ENCODE data around the gene LENG8. TPM values are rescaled to one million over a fixed set of nuclear protein-coding genes. Genes with fewer than 3 reads are reported as not detected.
A peak's percentile ranks its signal among the peaks of the same experiment; 100 is the strongest.

The LENG8 gene
- total RNA-seq, 2 donors from 2014 or later = 282 to 305 TPM

DNA sequence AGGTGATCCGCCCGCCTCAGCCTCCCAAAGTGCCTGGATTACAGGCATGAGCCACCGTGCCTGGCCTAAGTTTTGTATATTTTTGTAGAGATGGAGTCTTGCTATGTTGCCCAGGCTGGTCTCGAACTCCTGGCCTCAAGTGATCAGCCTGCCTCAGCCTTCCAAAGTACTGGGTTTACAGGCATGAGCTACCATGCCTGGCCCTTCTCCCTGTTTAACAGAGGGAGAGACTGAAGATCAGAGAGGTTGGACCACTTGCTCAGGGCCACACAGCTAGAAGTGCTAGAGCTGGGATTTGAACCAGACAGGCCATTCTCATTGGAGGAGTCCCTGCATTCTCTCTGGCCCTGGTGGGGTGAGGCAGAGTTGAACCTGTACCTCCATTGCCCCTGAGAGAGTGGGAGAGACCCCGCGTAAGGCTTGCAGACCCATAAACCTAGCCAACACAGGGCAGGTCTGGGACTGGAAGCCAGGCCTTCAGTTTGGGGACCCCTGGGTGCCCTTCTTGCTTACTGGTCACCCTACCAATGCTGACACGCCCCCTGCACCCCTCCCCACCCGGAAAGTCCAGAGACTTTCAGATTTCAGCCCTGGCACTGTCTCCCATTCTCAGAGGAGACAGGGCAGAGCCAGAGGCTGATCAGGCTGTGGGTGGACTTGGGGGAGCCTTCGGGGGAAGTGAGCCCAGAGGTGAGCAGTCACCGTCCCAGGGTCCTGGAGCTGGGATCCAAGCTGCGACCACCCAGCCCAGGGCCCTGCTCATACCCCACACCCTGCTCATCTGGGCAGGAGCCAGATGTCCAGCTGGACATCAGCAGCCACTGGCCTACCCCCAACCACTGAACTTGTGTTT, 20.4 kb upstream of the LENG8 start:
- no peak overlapping the region for H3K27ac ChIP-seq
- TF ChIP-seq, protein P1, sequence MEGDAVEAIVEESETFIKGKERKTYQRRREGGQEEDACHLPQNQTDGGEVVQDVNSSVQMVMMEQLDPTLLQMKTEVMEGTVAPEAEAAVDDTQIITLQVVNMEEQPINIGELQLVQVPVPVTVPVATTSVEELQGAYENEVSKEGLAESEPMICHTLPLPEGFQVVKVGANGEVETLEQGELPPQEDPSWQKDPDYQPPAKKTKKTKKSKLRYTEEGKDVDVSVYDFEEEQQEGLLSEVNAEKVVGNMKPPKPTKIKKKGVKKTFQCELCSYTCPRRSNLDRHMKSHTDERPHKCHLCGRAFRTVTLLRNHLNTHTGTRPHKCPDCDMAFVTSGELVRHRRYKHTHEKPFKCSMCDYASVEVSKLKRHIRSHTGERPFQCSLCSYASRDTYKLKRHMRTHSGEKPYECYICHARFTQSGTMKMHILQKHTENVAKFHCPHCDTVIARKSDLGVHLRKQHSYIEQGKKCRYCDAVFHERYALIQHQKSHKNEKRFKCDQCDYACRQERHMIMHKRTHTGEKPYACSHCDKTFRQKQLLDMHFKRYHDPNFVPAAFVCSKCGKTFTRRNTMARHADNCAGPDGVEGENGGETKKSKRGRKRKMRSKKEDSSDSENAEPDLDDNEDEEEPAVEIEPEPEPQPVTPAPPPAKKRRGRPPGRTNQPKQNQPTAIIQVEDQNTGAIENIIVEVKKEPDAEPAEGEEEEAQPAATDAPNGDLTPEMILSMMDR (IDR thresholded peaks at IDR 0.05) = no peak
- peaks cover 0 to 7% of the 10 kb centered on the region in 2 donors for H3K4me1 ChIP-seq (ENCODE audit: control insufficient read depth in 1 of 2, low read depth in 2 of 2)
- DNase-seq (ENCODE audit: low spot score) (no peak), ATAC-seq (ENCODE audit: insufficient number of reproducible peaks, low FRiP score, low read depth) (no peak)
- no peaks in the 10 kb centered on the region for H3K9me3 ChIP-seq
- H3K4me3 ChIP-seq = no peak overlapping the region
- no peaks in the 10 kb centered on the region for H3K36me3 ChIP-seq
- H3K27me3 ChIP-seq (replicated peaks; ENCODE audit: insufficient read depth) = peaks cover 5% of the 10 kb centered on the region

DNA sequence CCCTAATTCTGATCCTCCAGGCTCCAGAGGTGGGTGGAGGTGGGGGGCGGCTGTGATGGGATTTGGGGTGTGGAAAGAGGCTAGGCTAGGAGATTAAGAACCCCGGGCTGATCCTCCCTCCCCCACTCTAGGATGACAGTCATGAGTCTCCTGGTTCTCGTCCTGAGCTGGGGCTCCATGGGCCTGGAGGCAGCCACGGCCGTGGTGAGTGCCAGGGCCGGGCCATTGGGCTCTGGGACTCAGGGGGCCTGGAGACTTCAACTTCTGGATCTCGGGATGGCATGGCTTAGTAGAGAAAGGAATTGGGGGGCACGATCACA, 19.9 kb upstream of the LENG8 start:
- H3K9me3 ChIP-seq = no peaks in the 10 kb centered on the region
- H3K4me3 ChIP-seq = no peak overlapping the region
- TF ChIP-seq, protein P1 (IDR thresholded peaks at IDR 0.05) = no peak
- H3K4me1 ChIP-seq (ENCODE audit: control insufficient read depth in 1 of 2, low read depth in 2 of 2) = peaks cover 0 to 7% of the 10 kb centered on the region in 2 donors
- ATAC-seq (ENCODE audit: insufficient number of reproducible peaks, low FRiP score, low read depth) (no peak), DNase-seq (ENCODE audit: low spot score) (no peak)
- H3K27me3 ChIP-seq (replicated peaks; ENCODE audit: insufficient read depth) = peaks cover 5% of the 10 kb centered on the region
- H3K27ac ChIP-seq = no peak overlapping the region
- H3K36me3 ChIP-seq = no peaks in the 10 kb centered on the region

DNA sequence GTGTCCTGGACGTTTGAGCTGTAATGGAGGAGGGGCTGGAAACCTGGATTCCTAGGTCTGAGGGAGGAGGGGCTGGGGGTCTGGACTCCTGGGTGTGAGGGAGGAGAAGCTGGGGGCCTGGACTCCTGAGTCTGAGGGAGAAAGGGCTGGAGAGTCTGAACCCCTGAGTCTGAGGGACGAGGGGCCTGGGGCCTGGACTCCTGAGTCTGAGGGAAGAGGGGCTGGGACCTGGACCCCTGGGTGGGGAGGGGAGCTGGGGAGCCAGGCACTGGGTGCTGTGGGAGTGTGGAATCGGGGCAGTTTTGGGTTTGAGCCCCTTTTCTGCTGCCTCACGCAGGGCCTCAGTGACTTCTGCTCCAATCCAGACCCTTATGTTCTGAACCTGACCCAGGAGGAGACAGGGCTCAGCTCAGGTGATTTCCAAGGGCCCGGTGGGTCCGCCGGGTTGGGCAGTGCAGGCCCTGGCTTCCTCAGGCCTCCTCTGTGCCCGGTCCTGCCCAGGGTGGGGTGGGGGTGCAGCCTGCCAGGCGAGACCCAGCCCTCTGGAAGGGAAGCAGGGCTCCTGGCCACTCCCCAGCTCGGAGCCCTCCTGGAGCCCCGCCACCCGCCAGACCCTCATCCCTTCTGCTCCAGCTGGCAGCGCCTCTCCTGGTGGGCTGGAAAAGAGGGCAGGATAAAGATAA, 19.3 kb upstream of the LENG8 start:
- H3K27ac ChIP-seq = no peak overlapping the region

DNA sequence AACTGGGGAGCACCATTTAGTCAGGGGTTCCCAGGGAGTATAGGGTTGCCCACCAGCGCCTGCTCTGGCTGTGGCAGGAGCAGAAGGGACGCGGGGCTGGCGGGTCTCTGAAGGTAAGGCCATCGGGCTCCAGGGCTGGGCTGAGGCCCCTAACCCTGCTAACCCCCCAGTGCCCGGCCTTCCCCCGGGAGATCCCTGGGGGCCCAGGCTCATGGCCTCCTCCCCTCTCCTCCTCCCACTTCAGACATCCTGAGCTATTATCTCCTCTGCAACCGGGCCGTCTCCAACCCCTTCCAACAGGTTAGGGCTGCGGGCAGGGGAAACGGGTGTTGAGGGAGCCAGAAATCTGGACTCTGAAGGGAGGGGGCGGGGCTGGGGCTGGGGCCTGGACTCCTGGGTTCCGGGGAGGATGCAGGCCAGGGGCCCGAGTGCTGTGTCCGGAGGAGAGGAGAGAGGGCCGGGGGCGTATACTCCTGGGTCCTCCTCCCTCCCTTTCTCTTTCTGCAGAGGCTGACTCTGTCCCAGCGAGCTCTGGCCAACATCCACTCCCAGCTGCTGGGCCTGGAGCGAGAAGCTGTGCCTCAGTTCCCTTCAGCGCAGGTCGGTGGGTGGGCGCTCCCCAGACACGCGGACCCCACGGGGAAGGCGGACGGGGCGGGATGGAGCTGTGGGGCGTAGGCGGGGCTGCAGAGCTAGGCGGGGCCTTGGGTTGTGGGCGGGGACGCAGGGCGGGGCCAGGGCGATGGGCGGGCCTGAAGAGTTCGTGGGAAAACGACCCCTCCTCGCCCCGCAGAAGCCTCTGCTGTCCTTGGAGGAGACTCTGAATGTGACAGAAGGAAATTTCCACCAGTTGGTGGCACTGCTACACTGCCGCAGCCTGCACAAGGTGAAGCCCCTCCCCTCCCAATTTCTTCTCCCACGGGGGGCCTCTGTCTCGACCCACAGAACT, 18.4 kb upstream of the LENG8 start:
- H3K9me3 ChIP-seq = no peaks in the 10 kb centered on the region
- TF ChIP-seq, protein P1 (IDR thresholded peaks at IDR 0.05) = no peak
- H3K27me3 ChIP-seq (replicated peaks; ENCODE audit: insufficient read depth) = peaks cover 5% of the 10 kb centered on the region
- H3K4me3 ChIP-seq = peak overlapping the region; percentile 56
- H3K4me1 ChIP-seq (ENCODE audit: control insufficient read depth in 1 of 2, low read depth in 2 of 2) = peaks cover 0 to 7% of the 10 kb centered on the region in 2 donors
- H3K36me3 ChIP-seq = no peaks in the 10 kb centered on the region
- no peak overlapping the region for H3K27ac ChIP-seq
- DNase-seq (ENCODE audit: low spot score) (no peak), ATAC-seq (ENCODE audit: insufficient number of reproducible peaks, low FRiP score, low read depth) (no peak)

More for the DNA sequence above, 19.3 kb upstream of the LENG8 start:
- DNase-seq (ENCODE audit: low spot score) (no peak), ATAC-seq (ENCODE audit: insufficient number of reproducible peaks, low FRiP score, low read depth) (no peak)
- Histone ChIP-seq H3K4me3 (no peak overlapping the region), H3K36me3 (no peaks in the 10 kb centered on the region), H3K4me1 (ENCODE audit: control insufficient read depth in 1 of 2, low read depth in 2 of 2) (peaks cover 0 to 7% of the 10 kb centered on the region in 2 donors), H3K27me3 (replicated peaks; ENCODE audit: insufficient read depth) (peaks cover 5% of the 10 kb centered on the region), H3K9me3 (no peaks in the 10 kb centered on the region)
- TF ChIP-seq, protein P1 (IDR thresholded peaks at IDR 0.05) = no peak
